SJCRH30 (cell line): Measurements from ENCODE around the gene PEF1. TPM values are rescaled to one million over a fixed set of nuclear protein-coding genes. Genes with fewer than 3 reads are reported as not detected.

ENCODE experiments used
- DNase-seq, 2 experiments: peaks; one replicate each; pipeline ENCODE4 v3.0.0-alpha.2; 2015 to 2020
- H3K27ac ChIP-seq: fragments of 250-450 bp; sonication (Bioruptor Pico); 2 replicates; pipeline ENCODE4 v1.5.1; 2020; ENCODE audit warnings: mild to moderate bottlenecking, moderate library complexity
- H3K27me3 ChIP-seq: fragments of 250-450 bp; sonication (Bioruptor Pico); 2 replicates; pipeline ENCODE4 v1.5.1; 2020; ENCODE audit warnings: mild to moderate bottlenecking, moderate library complexity
- H3K36me3 ChIP-seq: fragments of 250-450 bp; sonication (Bioruptor Pico); 2 replicates; pipeline ENCODE4 v1.5.1; 2020; ENCODE audit warnings: mild to moderate bottlenecking, moderate library complexity
- H3K4me1 ChIP-seq: fragments of 250-450 bp; sonication (Bioruptor Pico); 2 replicates; pipeline ENCODE4 v1.5.1; 2020; ENCODE audit warnings: mild to moderate bottlenecking, moderate library complexity
- H3K4me3 ChIP-seq: fragments of 250-450 bp; sonication (Bioruptor Pico); 2 replicates; pipeline ENCODE4 v1.5.1; 2020; ENCODE audit warnings: mild to moderate bottlenecking, moderate library complexity
- H3K9me3 ChIP-seq: fragments of 250-450 bp; sonication (Bioruptor Pico); replicated peaks from 2 replicates; pipeline ENCODE4 v1.5.1; 2020; ENCODE audit warnings: mild to moderate bottlenecking, moderate library complexity
- total RNA-seq: library from RNA; depleted of rRNA; stranded (reverse); fragments of >200 nt; shearing (Covaris generic); gene quantifications from 2 replicates; pipeline ENCODE4 v1.2.3, GENCODE V29; 2014

Gene PEF1
- total RNA-seq, 1 experiment from 2014 or later: 64.8 TPM

DNA sequence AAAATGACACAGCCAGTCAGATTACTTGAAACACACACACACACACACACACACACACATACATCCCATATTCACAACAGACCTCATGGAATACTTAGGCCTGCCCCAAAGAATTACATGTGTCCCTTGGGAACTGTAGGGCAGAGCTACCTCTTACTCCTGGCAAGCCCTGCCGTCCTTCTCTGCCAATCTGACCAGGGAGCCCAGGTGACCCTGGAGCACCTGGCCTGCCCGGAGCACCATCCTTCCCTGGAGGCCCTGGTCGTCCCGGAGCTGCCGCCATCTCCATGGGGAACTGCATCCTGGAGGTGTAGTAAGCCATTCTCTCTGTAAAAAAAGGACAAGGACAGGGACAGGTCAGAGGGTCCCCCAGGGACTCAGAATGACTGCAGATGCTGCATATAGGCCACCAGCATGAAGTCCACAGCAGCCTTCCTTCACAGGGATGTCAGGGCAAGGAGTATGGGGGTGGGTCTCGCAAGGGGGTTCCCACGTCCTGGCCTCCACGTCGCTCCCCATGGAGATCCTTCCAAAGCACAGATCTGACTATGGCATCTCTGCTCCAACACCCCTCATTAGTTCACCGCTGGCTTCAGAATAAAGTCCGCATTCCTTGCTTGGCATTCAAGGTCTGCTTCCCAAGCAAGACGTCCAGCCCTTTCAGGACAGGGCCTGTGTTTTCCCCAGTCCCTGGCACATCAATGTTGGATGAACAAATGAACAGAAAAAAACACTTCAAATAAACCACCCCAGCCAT is 9.2 kb upstream of the PEF1 start:
- Histone ChIP-seq H3K27ac (no peak overlapping the region), H3K27me3 (peaks cover 16% of the 10 kb centered on the region), H3K36me3 (no peaks in the 10 kb centered on the region), H3K4me3 (no peak overlapping the region), H3K9me3 (no peaks in the 10 kb centered on the region), H3K4me1 (no peaks in the 10 kb centered on the region)
- DNase-seq: no peak

- Histone ChIP-seq H3K4me3 (no peak overlapping the region), H3K9me3 (no peaks in the 10 kb centered on the region), H3K4me1 (no peaks in the 10 kb centered on the region), H3K36me3 (no peaks in the 10 kb centered on the region), H3K27ac (no peak overlapping the region), H3K27me3 (peaks cover 13% of the 10 kb centered on the region)
- no peak for DNase-seq
Observed at GRCh38 chr1:31652891-31653499, 8.3 kb upstream of the PEF1 start.

DNA sequence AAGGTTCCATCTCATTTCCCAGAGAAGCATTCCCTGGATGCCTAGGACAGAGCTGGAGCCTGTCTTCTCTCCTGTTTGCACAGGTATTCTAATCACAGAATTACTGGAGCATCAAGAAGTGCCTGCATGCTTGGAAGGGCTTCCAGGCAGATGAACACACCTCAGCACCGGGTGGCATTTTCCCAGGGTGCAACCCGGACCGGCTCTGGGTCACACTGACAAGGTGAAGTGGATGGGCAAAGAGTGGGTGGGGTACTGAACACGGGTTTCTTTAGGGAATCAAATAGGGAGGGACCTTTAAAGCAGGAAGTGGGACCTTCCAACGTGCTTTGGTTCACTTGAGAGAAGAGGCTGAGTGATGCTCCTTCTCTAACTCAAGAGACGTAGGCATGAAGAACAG is 7.1 kb upstream of the PEF1 start:
- H3K27ac ChIP-seq: no peak overlapping the region
- H3K36me3 ChIP-seq: no peaks in the 10 kb centered on the region
- H3K27me3 ChIP-seq: peaks cover 13% of the 10 kb centered on the region
- no peak overlapping the region for H3K4me3 ChIP-seq
- no peak for DNase-seq
- no peaks in the 10 kb centered on the region for H3K4me1 ChIP-seq
- H3K9me3 ChIP-seq: no peaks in the 10 kb centered on the region

GRCh38 chr1:31651089-31651420 is 6.4 kb upstream of the PEF1 start:
- no peak for DNase-seq
- no peaks in the 10 kb centered on the region for H3K4me1 ChIP-seq
- no peaks in the 10 kb centered on the region for H3K36me3 ChIP-seq
- no peak overlapping the region for H3K27ac ChIP-seq
- no peaks in the 10 kb centered on the region for H3K9me3 ChIP-seq
- no peak overlapping the region for H3K4me3 ChIP-seq
- H3K27me3 ChIP-seq: peaks cover 9% of the 10 kb centered on the region

GRCh38 chr1:31650161-31651088 is 5.7 kb upstream of the PEF1 start:
- Histone ChIP-seq H3K4me3 (no peak overlapping the region), H3K27ac (no peak overlapping the region), H3K27me3 (peaks cover 5% of the 10 kb centered on the region), H3K9me3 (no peaks in the 10 kb centered on the region), H3K36me3 (no peaks in the 10 kb centered on the region), H3K4me1 (no peaks in the 10 kb centered on the region)
- DNase-seq: no peak

DNA sequence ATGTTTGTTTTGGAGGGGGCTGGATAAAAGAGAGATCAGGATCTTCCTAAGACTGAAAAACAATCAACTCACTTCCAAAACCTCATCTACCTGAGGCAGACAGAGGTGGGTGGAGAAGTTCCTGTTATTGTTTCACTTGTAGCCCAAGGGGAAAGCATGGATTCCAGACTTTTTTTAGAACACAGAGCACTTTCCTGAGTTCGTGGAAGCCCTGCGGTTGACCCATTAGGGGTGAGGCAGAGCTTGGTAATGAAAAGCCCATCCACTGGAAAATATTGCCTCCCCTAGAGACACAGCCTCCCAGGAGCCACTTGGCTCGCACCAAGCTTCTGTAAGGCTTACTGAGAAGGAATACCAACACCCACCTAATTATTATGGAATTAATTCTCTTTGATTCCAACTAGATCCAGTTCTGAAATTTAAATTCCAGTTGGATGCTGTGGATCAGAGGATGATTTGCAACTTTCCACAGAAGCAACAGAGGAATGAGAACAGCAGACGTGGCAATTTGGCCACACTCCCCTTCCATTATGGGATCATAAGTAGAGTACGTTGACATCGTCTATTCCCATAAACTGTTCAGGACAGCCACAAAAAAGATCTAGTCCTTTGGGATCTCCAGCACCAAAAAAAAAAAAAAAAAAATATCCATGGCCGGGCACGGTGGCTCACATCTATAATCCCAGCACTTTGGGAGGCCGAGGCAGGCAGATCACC is 4.1 kb upstream of the PEF1 start:
- no peaks in the 10 kb centered on the region for H3K4me1 ChIP-seq
- H3K9me3 ChIP-seq: no peaks in the 10 kb centered on the region
- H3K4me3 ChIP-seq: no peak overlapping the region
- no peak for DNase-seq
- H3K36me3 ChIP-seq: no peaks in the 10 kb centered on the region
- H3K27ac ChIP-seq: no peak overlapping the region
- H3K27me3 ChIP-seq: peaks cover 5% of the 10 kb centered on the region; the same call in 1 of the 2 replicates

DNA sequence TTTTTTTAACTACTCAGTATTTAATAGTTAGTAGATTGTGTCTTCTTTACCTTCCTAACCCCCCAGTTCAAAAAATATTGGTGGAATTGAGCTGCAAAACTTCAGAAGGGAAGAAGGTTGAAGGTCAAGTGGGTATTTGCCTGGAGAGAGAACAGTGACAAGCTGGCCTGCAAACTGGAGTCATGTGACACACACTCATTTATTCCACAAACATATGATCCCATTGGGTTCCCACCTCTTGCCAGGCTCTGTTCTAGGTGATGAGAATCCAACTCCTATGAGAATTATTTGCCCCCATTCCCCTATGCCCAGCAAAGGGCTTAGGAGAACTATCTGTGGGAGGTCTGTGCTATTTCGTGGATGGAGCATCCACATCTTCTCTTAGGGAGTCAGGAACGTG is 3.5 kb upstream of the PEF1 start:
- H3K27ac ChIP-seq: no peak overlapping the region
- H3K4me1 ChIP-seq: no peaks in the 10 kb centered on the region
- no peak overlapping the region for H3K4me3 ChIP-seq
- H3K9me3 ChIP-seq: no peaks in the 10 kb centered on the region
- H3K36me3 ChIP-seq: no peaks in the 10 kb centered on the region
- H3K27me3 ChIP-seq: peaks cover 5% of the 10 kb centered on the region; the same call in 1 of the 2 replicates
- no peak for DNase-seq

DNA sequence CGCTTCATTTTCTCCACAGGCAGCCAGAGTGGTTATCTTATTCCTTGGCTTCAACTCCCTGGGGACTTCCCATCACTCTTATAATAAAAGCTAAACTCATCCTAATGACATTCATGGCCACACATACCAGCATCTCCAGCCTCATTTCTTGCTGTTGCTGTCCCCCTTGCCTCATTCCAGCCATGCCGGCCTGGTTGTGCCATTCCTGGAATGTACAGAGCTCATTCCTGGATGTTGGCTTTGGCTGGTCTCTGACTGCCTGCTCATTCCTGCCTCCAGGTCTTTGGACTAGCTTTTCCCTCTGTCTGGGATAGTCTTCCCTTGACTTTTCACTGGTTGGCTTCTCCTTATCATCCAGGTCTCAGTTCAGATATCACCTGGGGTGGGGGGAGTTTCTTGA is 2.4 kb upstream of the PEF1 start:
- no peak for DNase-seq
- H3K4me1 ChIP-seq: no peaks in the 10 kb centered on the region

DNA sequence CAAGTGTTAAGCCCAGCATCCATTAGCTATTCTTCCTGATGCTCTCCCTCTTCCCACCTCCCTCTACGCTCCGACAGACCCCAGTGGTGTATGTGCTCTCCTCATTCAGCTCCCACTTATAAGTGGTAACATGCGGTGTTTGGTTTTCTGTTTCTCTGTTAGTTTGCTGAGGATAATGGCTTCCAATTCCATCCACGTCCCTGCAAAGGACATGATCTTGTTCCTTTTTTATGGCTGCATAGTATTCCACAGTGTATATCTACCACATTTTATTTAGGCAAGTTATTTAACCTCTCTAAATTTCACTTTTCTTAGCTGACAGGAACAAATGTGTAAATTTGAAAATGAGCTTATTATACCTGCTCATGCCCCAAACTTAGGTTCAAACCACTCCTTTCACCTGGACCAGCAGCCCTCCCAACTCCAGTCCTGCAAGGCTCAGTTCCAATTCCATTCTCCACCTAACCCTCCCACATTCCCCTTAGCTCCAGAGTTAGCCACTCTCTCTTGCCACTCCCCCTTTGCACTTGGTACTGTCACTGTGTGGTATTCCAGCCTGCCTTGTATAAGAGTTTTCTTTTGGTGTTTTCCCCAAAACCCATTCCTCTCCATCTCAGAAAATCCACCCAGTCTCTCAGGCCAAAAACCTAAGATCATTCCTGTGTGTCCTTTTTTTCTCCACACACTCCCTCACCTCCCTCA is 1.7 kb upstream of the PEF1 start:
- peaks cover 1% of the 10 kb centered on the region; the same call in 1 of the 2 replicates for H3K27me3 ChIP-seq
- no peaks in the 10 kb centered on the region for H3K36me3 ChIP-seq
- H3K4me3 ChIP-seq: no peak overlapping the region
- no peaks in the 10 kb centered on the region for H3K4me1 ChIP-seq
- H3K27ac ChIP-seq: no peak overlapping the region
- H3K9me3 ChIP-seq: no peaks in the 10 kb centered on the region
- no peak for DNase-seq

More for the DNA sequence above, 2.4 kb upstream of the PEF1 start:
- Histone ChIP-seq H3K27me3 (peaks cover 5% of the 10 kb centered on the region; the same call in 1 of the 2 replicates), H3K36me3 (no peaks in the 10 kb centered on the region), H3K27ac (no peak overlapping the region), H3K4me3 (no peak overlapping the region), H3K9me3 (no peaks in the 10 kb centered on the region)

DNA sequence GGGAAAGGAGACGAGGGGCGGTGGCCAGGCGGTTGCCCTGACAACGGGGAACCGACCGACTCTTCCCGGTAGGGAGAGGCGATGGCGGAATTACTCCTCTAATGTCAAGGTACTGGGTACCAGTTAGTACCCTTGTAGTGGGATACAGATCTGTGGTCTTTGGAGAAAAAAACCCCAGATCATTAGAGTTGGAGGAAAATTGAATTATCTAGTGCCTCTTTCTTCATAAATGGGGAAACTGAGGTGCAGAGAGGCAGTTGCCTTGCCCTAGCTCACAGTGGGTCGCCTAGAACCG is 545 bp upstream of the PEF1 start:
- Histone ChIP-seq H3K36me3 (no peaks in the 10 kb centered on the region), H3K9me3 (no peaks in the 10 kb centered on the region), H3K4me1 (no peaks in the 10 kb centered on the region), H3K27me3 (no peaks in the 10 kb centered on the region), H3K4me3 (peak overlapping the region; percentile 97), H3K27ac (peak overlapping the region; percentile 86)
- DNase-seq: no peak

DNA sequence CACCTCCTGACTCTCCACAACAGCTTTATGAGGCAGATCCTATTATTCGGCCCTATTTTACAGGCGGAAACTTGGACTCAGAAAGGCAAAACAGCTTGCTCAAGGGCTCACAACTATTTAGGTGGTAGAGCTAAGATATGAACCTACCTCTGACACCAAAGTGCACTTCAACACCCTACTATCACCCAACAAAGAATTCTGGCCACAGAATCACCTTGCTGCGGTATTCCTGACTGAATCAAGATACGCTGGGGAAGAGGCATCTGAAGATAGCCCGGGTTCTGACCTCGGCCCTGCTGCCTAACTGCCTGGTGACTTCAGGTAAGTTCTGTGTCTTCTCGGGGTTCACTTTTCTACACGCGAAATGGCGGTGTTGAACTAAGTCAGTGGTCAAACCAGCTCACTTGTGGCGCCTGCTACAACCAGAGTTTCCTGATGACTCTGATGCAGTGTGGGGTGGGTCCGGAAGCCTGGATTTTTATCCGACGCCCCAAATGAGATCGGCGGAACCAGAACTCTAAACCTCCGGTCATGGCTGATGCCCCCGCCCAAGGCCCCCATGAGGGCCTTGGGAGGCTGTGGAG is 608 bp downstream of the PEF1 start:
- Histone ChIP-seq H3K36me3 (no peaks in the 10 kb centered on the region), H3K9me3 (no peaks in the 10 kb centered on the region), H3K27ac (peak overlapping the region; percentile 86), H3K27me3 (no peaks in the 10 kb centered on the region), H3K4me3 (peak overlapping the region; percentile 97), H3K4me1 (no peaks in the 10 kb centered on the region)
- DNase-seq: no peak

GRCh38 chr1:31642897-31643296 is 1.8 kb downstream of the PEF1 start:
- no peak overlapping the region for H3K27ac ChIP-seq
- DNase-seq: no peak
- no peaks in the 10 kb centered on the region for H3K36me3 ChIP-seq
- H3K4me3 ChIP-seq: no peak overlapping the region
- H3K4me1 ChIP-seq: no peaks in the 10 kb centered on the region
- no peaks in the 10 kb centered on the region for H3K27me3 ChIP-seq
- H3K9me3 ChIP-seq: no peaks in the 10 kb centered on the region

DNA sequence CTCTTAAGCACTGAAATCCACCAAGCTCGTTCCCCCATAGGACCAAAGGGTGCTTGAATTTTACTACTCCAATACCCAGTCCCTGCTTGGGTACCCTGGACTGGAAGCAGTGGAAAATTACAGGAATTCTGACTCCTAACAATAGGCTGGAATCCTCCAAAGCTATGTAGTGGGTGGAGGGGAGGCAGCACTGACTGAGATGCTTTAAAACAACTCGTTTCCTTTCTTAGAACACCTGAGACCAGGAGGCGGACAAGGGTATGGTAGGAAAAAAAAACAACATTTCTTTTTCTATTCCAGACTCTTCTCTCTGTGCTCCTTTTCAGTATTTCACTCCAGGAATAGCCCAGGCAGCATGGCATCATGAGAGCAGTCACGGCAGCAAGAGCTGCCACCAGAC is 2.3 kb downstream of the PEF1 start:
- Histone ChIP-seq H3K27me3 (no peaks in the 10 kb centered on the region), H3K27ac (no peak overlapping the region), H3K4me1 (no peaks in the 10 kb centered on the region), H3K9me3 (no peaks in the 10 kb centered on the region), H3K4me3 (no peak overlapping the region), H3K36me3 (no peaks in the 10 kb centered on the region)
- no peak for DNase-seq

DNA sequence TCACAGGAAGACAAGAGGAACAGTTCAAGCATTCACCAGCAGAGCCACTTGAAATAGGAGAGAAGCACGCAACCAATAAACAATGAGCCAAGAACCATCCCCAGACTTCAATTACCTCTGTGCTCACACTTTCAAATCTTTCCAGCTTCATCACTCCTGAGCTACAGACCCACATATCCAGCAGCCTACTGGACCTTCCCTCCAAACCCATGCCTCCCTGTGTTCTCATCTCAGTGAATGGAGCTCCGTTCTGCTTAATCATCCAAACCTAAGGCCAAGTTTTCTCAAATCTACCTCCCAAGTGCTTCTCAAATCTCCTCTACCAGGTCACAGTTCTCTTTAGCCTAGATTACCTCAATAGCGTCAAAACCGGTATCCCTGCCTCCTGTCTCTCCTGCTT is 3.7 kb downstream of the PEF1 start:
- no peaks in the 10 kb centered on the region for H3K9me3 ChIP-seq
- no peaks in the 10 kb centered on the region for H3K4me1 ChIP-seq
- DNase-seq: no peak
- H3K36me3 ChIP-seq: no peaks in the 10 kb centered on the region
- H3K4me3 ChIP-seq: no peak overlapping the region
- no peak overlapping the region for H3K27ac ChIP-seq
- no peaks in the 10 kb centered on the region for H3K27me3 ChIP-seq
